ENCODE data around the gene RAD51B.

DNA sequence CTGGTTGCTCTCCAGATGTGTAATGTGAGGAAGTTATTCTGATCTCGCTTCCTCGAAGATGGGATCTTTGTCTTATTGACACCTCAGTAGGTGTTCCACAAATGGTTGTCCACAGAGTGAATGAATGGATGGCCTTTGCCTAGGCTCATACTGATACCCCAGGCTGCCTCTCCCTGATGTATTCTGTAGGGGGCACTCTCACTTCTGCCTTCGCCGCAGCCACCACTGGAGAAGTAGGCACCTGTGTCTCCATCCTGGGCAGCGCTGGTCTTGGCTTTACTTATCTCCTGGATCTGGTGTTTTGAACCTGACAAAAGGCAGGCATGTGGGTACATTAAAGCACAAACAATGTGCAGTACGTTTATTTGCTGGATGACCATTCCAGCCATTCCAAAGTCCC is 891.2 kb downstream of the RAD51B start:
- no peak for TF ChIP-seq EZH2 (IDR thresholded peaks at IDR 0.05; ENCODE audit: low read length, unreplicated experiment)
- TF ChIP-seq, protein P1, sequence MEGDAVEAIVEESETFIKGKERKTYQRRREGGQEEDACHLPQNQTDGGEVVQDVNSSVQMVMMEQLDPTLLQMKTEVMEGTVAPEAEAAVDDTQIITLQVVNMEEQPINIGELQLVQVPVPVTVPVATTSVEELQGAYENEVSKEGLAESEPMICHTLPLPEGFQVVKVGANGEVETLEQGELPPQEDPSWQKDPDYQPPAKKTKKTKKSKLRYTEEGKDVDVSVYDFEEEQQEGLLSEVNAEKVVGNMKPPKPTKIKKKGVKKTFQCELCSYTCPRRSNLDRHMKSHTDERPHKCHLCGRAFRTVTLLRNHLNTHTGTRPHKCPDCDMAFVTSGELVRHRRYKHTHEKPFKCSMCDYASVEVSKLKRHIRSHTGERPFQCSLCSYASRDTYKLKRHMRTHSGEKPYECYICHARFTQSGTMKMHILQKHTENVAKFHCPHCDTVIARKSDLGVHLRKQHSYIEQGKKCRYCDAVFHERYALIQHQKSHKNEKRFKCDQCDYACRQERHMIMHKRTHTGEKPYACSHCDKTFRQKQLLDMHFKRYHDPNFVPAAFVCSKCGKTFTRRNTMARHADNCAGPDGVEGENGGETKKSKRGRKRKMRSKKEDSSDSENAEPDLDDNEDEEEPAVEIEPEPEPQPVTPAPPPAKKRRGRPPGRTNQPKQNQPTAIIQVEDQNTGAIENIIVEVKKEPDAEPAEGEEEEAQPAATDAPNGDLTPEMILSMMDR (conservative IDR thresholded peaks at IDR 0.05; ENCODE audit: low read depth, low read length) = no peak

Measured in PC-3 (cell line).